Measurements from ENCODE around the gene OSBPL6.

The OSBPL6 gene

DNA sequence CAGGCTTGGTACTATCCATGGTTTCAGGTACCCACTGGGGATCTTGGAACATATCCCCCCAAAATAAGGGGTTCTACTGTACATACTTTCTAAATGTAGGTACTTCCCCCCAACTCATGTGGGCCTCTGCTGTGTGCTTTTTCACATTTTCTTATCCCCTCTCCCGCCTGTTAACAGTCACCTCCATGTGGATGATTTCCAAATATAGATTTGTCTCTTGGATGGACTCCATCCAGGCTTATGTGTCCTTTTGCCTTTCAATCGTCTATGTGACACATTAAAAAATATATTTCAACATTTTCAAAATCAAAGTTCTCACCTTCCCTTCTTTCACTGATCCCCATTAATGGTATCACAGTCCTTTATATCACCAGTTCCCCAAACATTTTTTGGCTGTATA is 44.4 kb downstream of the OSBPL6 start:
- no peak for DNase-seq (ENCODE audit: low read depth)

DNA sequence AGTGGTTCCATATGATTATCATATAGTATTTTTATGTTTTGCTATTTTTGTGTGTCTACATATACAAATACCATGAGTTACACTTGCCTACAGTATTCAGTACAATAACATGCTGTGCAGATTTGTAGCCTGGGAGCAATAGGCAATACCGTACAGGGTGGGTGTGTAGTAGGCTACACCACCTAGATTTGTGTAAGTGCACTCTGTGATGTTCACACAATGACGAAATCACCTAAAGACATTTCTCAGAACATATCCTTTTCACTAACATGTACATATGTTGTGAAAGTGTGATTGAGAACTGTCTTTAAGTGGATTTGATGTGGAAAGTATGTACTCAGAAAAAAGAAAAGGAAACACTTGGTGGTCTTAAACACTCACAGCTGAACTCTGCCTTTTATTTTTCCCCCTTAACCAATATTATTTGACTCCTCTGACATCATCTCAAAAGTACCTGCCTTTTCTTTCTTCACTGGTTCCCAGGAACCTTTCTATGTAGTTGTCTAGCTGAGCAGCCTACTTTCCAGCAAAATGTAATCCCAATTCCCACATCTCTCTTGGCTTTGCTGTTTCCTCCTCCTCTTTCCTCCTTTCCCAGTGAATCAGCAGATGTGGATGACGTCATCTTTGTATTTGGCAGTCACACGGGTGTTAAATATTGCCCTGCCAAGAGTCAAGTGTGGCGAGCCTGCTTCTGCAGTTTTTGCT is 47.7 kb downstream of the OSBPL6 start:
- DNase-seq (ENCODE audit: low read depth) = peak; percentile 94

DNA sequence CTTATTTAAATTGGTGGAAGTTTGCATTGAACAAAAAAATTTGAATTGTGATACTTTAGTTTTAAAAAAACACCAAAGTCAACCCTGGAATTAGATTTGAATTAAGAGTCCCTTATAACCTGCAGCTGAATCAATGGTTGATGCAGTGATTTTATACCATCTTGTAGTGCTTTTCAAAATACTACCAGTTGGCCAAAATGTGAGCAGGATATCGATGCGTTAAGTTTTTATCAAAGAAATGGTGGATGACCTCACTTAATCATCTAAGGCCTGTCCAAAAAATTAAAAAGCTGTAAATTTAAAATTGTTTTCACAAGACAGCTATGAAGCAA is 48.2 kb downstream of the OSBPL6 start:
- DNase-seq (ENCODE audit: low read depth) = no peak

- DNase-seq (ENCODE audit: low read depth) = no peak
Observed at GRCh38 chr2:178243961-178244360, 49.6 kb downstream of the OSBPL6 start.

GRCh38 chr2:178244777-178245176 is 50.5 kb downstream of the OSBPL6 start:
- DNase-seq (ENCODE audit: low read depth) = no peak

DNA sequence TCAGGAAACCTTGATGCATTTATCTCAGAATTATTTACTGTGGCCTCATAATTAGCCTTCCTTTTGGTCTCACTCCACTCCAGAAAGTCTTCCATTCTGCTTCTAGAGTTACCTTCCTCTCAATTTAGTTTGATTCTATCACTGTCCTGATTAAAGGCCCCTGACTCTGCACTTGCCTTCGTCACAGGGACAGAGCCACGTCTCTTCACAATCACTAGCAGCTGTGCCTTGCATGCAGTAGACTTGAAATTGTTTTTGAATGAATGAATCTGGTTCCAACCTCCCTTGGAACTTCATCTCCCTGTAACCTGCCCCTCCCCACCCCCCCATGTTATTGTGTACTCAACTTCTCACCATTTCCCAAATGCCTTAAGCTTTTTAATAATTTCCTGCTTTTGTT is 52.4 kb downstream of the OSBPL6 start:
- no peak for DNase-seq (ENCODE audit: low read depth)

- no peak for DNase-seq (ENCODE audit: low read depth)
Observed at GRCh38 chr2:178247250-178247649, 52.9 kb downstream of the OSBPL6 start.

DNA sequence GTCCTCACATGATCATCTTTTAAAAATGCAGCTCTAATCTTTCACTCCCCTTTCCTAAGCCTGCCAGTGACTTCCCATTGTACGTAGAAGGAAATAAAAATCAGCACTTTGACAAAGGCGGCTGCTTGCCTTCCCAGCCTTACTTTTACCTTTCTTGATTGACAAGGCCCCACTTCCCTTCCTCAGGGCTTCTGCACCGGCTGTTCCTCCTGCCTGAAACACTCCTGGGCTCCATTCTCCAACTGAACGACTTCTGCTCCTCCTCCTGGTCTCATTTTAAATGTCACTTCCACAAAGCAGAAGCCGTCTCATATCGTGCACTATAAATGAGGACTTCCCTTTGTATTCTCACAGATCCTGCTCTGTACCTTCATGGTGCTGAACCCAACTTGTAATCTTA is 56.1 kb downstream of the OSBPL6 start:
- no peak for DNase-seq (ENCODE audit: low read depth)

- no peak for DNase-seq (ENCODE audit: low read depth)
Observed at GRCh38 chr2:178251151-178251955, 57.0 kb downstream of the OSBPL6 start.

- DNase-seq (ENCODE audit: low read depth) = no peak
Observed at GRCh38 chr2:178256382-178257042, 62.2 kb downstream of the OSBPL6 start.

DNA sequence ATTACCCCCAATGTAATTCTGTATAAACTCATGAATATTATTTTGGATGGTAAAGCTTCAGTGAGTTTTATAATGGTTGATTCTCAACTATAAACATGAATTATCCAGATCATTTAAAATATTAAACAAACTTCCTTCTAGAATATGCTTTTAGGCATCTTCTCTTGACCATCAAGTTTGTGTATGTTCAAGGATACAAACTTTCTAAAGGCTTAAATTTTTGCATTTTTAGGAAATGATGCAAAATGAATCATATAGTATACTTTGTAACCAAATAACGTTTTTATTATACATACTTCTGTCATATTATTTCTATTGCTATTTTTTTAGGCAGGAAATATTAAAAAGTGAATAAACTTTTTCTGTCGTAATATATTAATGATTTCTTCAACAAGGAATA is 62.8 kb downstream of the OSBPL6 start:
- DNase-seq (ENCODE audit: low read depth) = no peak

GRCh38 chr2:178258916-178259315 is 64.6 kb downstream of the OSBPL6 start:
- peak; percentile 67 for DNase-seq (ENCODE audit: low read depth)

DNA sequence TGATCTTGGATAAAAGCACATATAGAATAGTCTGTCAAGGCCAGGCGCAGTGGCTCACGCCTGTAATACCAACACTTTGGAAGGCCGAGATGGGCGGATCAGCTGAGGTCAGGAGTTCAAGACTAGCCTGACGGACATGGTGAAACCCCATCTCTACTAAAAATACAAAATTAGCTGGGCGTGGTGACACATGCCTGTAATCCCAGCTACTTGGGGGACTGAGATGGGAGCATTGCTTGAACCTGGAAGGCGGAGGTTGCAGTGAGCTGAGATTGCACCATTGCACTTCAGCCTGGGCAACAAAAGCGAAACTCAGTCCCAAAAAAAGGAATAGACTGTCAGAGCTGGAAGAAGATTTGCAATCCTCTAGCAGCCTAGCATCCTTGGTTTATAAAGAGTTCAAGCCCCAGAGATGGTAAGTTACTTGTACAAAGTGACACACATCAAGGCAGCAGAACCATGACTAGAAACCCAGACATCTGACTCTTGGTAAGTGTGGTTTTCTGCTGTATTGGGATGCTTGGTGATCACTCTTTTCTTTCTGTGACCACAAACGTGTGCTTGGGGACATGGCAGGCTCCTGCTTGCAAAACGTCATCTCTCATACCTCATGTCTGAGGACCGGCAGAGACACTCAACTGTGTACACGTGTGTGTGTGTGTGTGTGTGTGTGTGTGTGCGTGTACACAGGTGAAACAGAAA is 69.0 kb downstream of the OSBPL6 start:
- DNase-seq (ENCODE audit: low read depth) = no peak

- DNase-seq (ENCODE audit: low read depth) = no peak
Observed at GRCh38 chr2:178264211-178264610, 69.9 kb downstream of the OSBPL6 start.

GRCh38 chr2:178265851-178266250 is 71.5 kb downstream of the OSBPL6 start:
- DNase-seq (ENCODE audit: low read depth) = no peak

GRCh38 chr2:178266445-178266844 is 72.1 kb downstream of the OSBPL6 start:
- DNase-seq (ENCODE audit: low read depth) = no peak

DNA sequence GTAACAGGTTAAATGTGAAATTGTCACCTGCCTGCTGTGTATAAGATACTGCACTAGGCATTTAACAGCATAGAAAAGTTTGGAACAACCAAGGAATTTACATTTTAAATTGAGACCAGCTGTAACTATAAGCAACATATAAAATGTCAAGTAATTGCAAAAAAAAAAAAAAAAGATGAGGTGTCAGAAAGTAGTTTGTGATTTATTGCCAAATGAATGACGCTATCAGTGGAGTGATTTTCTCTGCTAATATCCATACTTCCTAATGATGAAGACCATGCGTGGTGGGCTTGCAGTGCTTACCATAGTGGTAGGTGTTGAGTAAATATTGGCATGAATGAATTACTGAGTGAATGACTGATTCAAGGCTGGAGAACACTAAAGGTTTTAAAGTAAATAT is 73.3 kb downstream of the OSBPL6 start:
- no peak for DNase-seq (ENCODE audit: low read depth)

DNA sequence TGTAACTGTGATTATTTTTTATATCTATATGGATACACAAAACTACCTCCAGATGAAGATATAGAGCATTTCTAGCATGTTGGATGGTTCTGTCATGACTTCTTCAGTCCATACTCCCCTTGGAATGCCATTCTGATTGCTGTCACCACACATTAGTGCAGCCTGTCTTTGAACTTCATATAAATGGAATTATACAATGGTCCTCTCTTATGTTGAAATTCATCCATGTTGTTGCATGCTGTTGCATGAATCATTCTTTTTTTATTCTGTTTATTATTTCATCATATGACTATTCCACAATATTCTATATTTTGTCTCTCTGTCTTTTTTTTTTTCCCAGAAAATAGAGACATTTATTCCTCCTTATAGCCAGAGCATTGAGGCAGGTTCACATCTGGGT is 74.1 kb downstream of the OSBPL6 start:
- DNase-seq (ENCODE audit: low read depth) = peak; percentile 29

DNA sequence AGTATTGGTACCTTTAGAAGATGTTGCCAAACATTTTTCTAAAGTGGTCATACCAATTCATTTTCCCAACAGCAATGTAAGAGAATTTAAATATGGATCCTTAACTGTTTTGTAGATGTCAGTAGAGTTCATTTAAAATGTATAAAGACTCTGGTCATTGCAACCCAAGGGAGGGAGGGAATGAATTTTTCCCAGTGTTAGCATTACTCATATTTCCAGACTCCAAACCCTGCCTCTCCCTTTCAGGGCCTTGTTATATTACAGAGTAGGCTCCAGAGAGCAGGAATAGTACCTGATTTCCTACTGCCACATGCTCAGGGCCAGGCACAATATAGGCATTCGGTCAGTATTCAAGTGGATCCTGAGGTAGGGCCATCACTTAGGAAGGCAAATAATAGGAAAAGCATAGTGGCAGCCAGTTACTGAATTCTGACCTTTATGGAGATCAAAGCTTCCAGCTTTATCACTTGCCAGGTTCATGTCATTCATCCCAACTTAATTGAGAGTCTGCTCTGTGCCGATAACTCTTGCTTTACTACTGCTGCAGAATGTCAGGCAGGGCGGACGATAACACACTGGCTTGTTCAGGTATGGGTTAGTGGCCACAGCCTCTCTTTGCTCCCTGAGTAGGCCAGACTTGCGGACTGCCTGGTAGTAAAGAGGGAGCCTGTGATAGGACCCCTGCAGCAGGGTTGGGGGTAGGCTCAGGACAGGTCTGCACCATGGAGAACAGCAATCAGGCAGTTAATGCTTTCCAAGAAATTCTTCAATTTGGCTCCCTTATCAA is 75.3 kb downstream of the OSBPL6 start:
- no peak for DNase-seq (ENCODE audit: low read depth)

DNA sequence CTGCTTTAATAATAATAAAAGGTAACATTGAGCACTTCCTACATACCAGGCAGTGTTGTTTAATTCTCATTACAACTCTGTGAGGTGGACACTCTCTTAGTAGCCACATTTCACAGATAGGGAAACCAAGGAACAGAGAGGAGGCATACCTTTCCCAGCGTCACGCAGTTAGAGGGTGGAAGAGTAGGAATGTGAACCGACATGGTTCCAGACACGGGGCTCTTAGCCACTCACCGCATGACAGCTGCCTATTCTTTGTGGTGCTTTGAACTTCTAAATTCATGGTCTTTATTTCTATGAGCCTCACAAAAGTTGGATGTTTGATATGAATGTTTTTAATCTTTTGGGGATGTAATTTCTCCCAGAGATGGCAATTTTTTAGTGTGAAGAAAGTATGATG is 76.0 kb downstream of the OSBPL6 start:
- DNase-seq (ENCODE audit: low read depth) = no peak

DNA sequence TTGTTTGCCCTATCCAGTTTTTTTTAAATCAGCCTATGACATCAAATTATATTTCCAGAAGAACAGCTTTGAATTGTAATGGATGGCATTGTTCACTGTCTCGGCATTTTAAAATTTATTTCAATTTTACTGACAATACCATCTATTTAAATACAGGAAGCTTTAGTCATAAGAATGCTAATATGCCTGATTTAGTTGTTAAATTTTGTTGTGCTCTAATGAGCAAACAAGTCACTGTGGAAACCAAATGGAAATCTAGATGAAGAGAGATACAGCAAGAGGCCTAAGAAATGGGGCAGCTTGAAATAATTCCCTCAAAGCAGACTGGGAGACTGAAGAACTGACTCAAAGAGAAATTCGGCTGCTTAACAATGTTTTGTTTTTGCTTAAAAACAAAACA is 76.8 kb downstream of the OSBPL6 start:
- DNase-seq (ENCODE audit: low read depth) = no peak
